ENCODE measurements around the gene INSC. TPM values are rescaled to one million over a fixed set of nuclear protein-coding genes. Genes with fewer than 3 reads are reported as not detected.

INSC gene
- total and polyA plus RNA-seq, 2 of the 8 experiments (the other 6 are each of a cell fraction or from before 2014, with no cell fraction given), result 0.58 to 0.59 TPM

DNA sequence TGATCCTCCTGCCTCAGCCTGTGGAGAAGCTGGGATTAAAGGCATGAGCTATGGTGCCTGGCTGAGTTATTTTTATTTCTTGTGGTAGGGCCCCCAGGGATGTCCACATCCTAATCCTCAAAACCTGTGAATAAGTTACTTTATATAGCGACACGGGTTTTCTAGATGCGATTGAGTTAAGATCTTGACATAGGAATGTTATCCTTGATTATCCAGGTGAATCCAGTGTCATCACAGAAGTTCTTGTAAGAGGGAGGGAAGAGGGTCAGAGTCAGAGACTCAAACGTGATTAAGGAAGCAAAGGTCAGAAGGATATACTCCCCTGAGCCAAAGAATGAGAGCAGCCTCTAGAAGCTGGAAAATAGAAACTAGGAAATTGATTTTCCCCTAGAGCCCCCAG, 117.8 kb downstream of the INSC start (continued):
- TF ChIP-seq, protein P1, sequence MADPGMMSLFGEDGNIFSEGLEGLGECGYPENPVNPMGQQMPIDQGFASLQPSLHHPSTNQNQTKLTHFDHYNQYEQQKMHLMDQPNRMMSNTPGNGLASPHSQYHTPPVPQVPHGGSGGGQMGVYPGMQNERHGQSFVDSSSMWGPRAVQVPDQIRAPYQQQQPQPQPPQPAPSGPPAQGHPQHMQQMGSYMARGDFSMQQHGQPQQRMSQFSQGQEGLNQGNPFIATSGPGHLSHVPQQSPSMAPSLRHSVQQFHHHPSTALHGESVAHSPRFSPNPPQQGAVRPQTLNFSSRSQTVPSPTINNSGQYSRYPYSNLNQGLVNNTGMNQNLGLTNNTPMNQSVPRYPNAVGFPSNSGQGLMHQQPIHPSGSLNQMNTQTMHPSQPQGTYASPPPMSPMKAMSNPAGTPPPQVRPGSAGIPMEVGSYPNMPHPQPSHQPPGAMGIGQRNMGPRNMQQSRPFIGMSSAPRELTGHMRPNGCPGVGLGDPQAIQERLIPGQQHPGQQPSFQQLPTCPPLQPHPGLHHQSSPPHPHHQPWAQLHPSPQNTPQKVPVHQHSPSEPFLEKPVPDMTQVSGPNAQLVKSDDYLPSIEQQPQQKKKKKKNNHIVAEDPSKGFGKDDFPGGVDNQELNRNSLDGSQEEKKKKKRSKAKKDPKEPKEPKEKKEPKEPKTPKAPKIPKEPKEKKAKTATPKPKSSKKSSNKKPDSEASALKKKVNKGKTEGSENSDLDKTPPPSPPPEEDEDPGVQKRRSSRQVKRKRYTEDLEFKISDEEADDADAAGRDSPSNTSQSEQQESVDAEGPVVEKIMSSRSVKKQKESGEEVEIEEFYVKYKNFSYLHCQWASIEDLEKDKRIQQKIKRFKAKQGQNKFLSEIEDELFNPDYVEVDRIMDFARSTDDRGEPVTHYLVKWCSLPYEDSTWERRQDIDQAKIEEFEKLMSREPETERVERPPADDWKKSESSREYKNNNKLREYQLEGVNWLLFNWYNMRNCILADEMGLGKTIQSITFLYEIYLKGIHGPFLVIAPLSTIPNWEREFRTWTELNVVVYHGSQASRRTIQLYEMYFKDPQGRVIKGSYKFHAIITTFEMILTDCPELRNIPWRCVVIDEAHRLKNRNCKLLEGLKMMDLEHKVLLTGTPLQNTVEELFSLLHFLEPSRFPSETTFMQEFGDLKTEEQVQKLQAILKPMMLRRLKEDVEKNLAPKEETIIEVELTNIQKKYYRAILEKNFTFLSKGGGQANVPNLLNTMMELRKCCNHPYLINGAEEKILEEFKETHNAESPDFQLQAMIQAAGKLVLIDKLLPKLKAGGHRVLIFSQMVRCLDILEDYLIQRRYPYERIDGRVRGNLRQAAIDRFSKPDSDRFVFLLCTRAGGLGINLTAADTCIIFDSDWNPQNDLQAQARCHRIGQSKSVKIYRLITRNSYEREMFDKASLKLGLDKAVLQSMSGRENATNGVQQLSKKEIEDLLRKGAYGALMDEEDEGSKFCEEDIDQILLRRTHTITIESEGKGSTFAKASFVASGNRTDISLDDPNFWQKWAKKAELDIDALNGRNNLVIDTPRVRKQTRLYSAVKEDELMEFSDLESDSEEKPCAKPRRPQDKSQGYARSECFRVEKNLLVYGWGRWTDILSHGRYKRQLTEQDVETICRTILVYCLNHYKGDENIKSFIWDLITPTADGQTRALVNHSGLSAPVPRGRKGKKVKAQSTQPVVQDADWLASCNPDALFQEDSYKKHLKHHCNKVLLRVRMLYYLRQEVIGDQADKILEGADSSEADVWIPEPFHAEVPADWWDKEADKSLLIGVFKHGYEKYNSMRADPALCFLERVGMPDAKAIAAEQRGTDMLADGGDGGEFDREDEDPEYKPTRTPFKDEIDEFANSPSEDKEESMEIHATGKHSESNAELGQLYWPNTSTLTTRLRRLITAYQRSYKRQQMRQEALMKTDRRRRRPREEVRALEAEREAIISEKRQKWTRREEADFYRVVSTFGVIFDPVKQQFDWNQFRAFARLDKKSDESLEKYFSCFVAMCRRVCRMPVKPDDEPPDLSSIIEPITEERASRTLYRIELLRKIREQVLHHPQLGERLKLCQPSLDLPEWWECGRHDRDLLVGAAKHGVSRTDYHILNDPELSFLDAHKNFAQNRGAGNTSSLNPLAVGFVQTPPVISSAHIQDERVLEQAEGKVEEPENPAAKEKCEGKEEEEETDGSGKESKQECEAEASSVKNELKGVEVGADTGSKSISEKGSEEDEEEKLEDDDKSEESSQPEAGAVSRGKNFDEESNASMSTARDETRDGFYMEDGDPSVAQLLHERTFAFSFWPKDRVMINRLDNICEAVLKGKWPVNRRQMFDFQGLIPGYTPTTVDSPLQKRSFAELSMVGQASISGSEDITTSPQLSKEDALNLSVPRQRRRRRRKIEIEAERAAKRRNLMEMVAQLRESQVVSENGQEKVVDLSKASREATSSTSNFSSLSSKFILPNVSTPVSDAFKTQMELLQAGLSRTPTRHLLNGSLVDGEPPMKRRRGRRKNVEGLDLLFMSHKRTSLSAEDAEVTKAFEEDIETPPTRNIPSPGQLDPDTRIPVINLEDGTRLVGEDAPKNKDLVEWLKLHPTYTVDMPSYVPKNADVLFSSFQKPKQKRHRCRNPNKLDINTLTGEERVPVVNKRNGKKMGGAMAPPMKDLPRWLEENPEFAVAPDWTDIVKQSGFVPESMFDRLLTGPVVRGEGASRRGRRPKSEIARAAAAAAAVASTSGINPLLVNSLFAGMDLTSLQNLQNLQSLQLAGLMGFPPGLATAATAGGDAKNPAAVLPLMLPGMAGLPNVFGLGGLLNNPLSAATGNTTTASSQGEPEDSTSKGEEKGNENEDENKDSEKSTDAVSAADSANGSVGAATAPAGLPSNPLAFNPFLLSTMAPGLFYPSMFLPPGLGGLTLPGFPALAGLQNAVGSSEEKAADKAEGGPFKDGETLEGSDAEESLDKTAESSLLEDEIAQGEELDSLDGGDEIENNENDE (IDR thresholded peaks at IDR 0.05; ENCODE audit: insufficient replicate concordance, low read length), result no peak
- TF ChIP-seq PHF8 (conservative IDR thresholded peaks at IDR 0.05; ENCODE audit: low read depth, low read length) (no peak), BRCA1 (IDR thresholded peaks at IDR 0.05; ENCODE audit: low read depth, low read length) (no peak), SP1 (IDR thresholded peaks at IDR 0.05; ENCODE audit: low read depth, low read length) (no peak), NRF1 (IDR thresholded peaks at IDR 0.05; ENCODE audit: low read depth, low read length) (no peak), RBBP5 (IDR thresholded peaks at IDR 0.05; ENCODE audit: borderline replicate concordance, low read depth, low read length) (no peak), GTF2F1 (IDR thresholded peaks at IDR 0.05; ENCODE audit: borderline replicate concordance, low read depth, low read length) (no peak)
